GM23338 (cell line): ENCODE results near the gene SEL1L2. TPM values are rescaled to one million over a fixed set of nuclear protein-coding genes. Genes with fewer than 3 reads are reported as not detected.

Experiments
- ATAC-seq: fragments of 200-7000 bp; cut with Tn5 transposase; 3 replicates; pipeline ENCODE4 v1.9.1; 2020
- DNase-seq: peaks from one replicate; pipeline ENCODE4 v3.0.0-alpha.2; 2015; ENCODE audit warnings: low spot score
- H2AFZ ChIP-seq: fragments of 200-600 bp; sonication (generic); 2 replicates; pipeline ENCODE4 v1.8.0; 2016; ENCODE audit warnings: antibody characterized with exemption, mild to moderate bottlenecking, moderate library complexity
- H3F3A ChIP-seq: fragments of 200-600 bp; sonication (generic); replicated peaks from 2 replicates; pipeline ENCODE4 v1.8.0; 2017; ENCODE audit warnings: antibody characterized with exemption, mixed run types, low read depth
- H3K27ac ChIP-seq: fragments of 200-600 bp; sonication (generic); 2 replicates; pipeline ENCODE4 v1.6.1; 2016; ENCODE audit warnings: low read depth
- H3K27me3 ChIP-seq: fragments of 200-600 bp; sonication (generic); 2 replicates; pipeline ENCODE4 v1.8.0; 2016; ENCODE audit warnings: mild to moderate bottlenecking, mixed run types, moderate library complexity; ENCODE audit not compliant: insufficient read depth
- H3K36me3 ChIP-seq: fragments of 200-600 bp; sonication (generic); 2 replicates; pipeline ENCODE4 v1.8.0; 2016; ENCODE audit warnings: mild to moderate bottlenecking; ENCODE audit not compliant: insufficient read depth
- H3K4me1 ChIP-seq: fragments of 200-600 bp; sonication (generic); 2 replicates; pipeline ENCODE4 v1.8.0; 2016; ENCODE audit warnings: mild to moderate bottlenecking, moderate library complexity; ENCODE audit not compliant: insufficient read depth
- H3K4me2 ChIP-seq: fragments of 200-600 bp; sonication (generic); 2 replicates; pipeline ENCODE4 v1.7.1; 2017; ENCODE audit warnings: mixed run types
- H3K4me3 ChIP-seq: fragments of 200-600 bp; sonication (generic); 2 replicates; pipeline ENCODE4 v1.6.1; 2016; ENCODE audit warnings: mixed run types
- H3K79me2 ChIP-seq: fragments of 200-600 bp; sonication (generic); replicated peaks from 2 replicates; pipeline ENCODE4 v1.8.0; 2017; ENCODE audit warnings: mild to moderate bottlenecking; ENCODE audit not compliant: insufficient read depth
- H3K9me2 ChIP-seq: fragments of 200-600 bp; sonication (generic); 2 replicates; pipeline ENCODE4 v1.8.0; 2017; ENCODE audit not compliant: insufficient read depth
- H4K20me1 ChIP-seq: fragments of 200-600 bp; sonication (generic); replicated peaks from 2 replicates; pipeline ENCODE4 v1.8.0; 2017; ENCODE audit warnings: mild to moderate bottlenecking; ENCODE audit not compliant: insufficient read depth
- H3K27ac Mint-ChIP-seq: 2 replicates; pipeline ENCODE4 v1.8.0; 2020; ENCODE audit warnings: inconsistent platforms, mild to moderate bottlenecking, moderate library complexity, mixed read lengths
- H3K27me3 Mint-ChIP-seq: 3 replicates; pipeline ENCODE4 v1.8.0; 2022; ENCODE audit warnings: low read depth, mild to moderate bottlenecking, moderate library complexity, mixed read lengths, inconsistent platforms; ENCODE audit not compliant: insufficient read depth, poor library complexity
- H3K36me3 Mint-ChIP-seq: 3 replicates; pipeline ENCODE4 v1.8.0; 2021; ENCODE audit warnings: low read depth, mild to moderate bottlenecking, inconsistent platforms, moderate library complexity, mixed read lengths
- H3K4me1 Mint-ChIP-seq: 3 replicates; pipeline ENCODE4 v1.8.0; 2020; ENCODE audit warnings: mild to moderate bottlenecking, inconsistent platforms, mixed read lengths
- H3K4me3 Mint-ChIP-seq: 3 replicates; pipeline ENCODE4 v1.8.0; 2021; ENCODE audit warnings: moderate library complexity, mild to moderate bottlenecking, inconsistent platforms, mixed read lengths
- H3K9me3 Mint-ChIP-seq: 3 replicates; pipeline ENCODE4 v1.8.0; 2020; ENCODE audit warnings: moderate library complexity, mild to moderate bottlenecking, inconsistent platforms, mixed read lengths
- CREB1 ChIP-seq: fragments of 250-450 bp; sonication (Bioruptor Pico); IDR thresholded peaks from 2 replicates; pipeline ENCODE4 v1.5.0; 2020; ENCODE audit warnings: low read depth, mild to moderate bottlenecking, moderate library complexity
- EZH2 ChIP-seq: fragments of 200-600 bp; sonication (generic); IDR thresholded peaks from one replicate; pipeline ENCODE4 v1.8.0; 2017; ENCODE audit warnings: antibody characterized with exemption, mild to moderate bottlenecking, low read depth; ENCODE audit not compliant: unreplicated experiment
- EZH2phosphoT487 ChIP-seq: fragments of 200-600 bp; sonication (generic); IDR thresholded peaks from one replicate; pipeline ENCODE4 v1.8.1; 2018; ENCODE audit warnings: antibody characterized with exemption; ENCODE audit not compliant: unreplicated experiment
- JUNB ChIP-seq: IDR thresholded peaks from one replicate; pipeline ENCODE4 v1.6.1; 2016; ENCODE audit warnings: antibody characterized with exemption; ENCODE audit not compliant: unreplicated experiment
- NANOG ChIP-seq: IDR thresholded peaks from 2 replicates; pipeline ENCODE4 v1.6.1; 2016; ENCODE audit warnings: antibody characterized with exemption, borderline replicate concordance
- POLR2AphosphoS5 ChIP-seq: IDR thresholded peaks from 2 replicates; pipeline ENCODE4 v1.6.1; 2016; ENCODE audit warnings: antibody characterized with exemption, low read depth
- STAT1 ChIP-seq: IDR thresholded peaks from one replicate; pipeline ENCODE4 v1.6.1; 2016; ENCODE audit warnings: antibody characterized with exemption; ENCODE audit not compliant: unreplicated experiment
- polyA plus RNA-seq: library from polyadenylated mRNA; unstranded; fragments of >200 nt; fragmentation: Nextera tagmentation; extraction: Ambion mirVana; gene quantifications from 2 replicates; pipeline ENCODE4 v1.2.1, GENCODE V29; 2016
- total RNA-seq: library from RNA; depleted of rRNA; stranded (reverse); fragments of >200 nt; shearing (Covaris generic); gene quantifications from 2 replicates; pipeline ENCODE4 v1.2.3, GENCODE V29; 2014
- TF ChIP-seq, protein P1 (sequence below): fragments of 250-450 bp; sonication (Bioruptor Pico); IDR thresholded peaks from 2 replicates; pipeline ENCODE4 v1.5.0; 2020; ENCODE audit warnings: mild to moderate bottlenecking, moderate library complexity
- TF ChIP-seq, protein P2 (sequence below): IDR thresholded peaks from 2 replicates; pipeline ENCODE4 v1.6.1; 2016; ENCODE audit warnings: antibody characterized with exemption

SEL1L2 gene
- total and polyA plus RNA-seq, 2 experiments from 2014 or later: not detected

DNA sequence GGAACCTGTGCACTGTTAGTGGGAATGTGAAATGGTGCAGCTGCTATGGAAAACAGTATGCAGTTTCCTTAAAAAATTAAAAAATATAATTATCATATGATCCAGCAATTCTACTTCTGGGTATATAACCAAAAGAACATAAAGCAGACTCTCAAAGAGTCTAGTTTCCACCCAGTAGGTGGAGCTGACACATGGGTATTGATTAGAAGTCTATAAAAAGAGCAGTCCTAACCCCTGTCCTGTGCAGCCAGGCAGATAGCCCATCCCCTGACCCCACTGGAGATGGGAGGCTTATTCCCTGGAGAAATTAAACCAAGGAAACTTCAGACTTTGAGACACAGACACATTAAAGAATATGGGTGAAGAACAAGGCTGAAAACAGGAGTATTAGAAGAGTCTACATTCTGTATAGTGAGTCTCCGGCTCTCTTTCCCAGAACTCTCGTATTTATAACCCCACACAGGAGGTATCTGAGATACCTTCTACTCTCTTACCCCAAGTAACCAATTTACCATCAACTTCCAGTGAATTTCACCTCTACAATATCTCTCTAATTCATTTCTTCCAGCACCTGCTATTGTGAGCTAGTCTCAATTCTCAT, 92.3 kb downstream of the SEL1L2 start (continued):
- TF ChIP-seq, protein P1, sequence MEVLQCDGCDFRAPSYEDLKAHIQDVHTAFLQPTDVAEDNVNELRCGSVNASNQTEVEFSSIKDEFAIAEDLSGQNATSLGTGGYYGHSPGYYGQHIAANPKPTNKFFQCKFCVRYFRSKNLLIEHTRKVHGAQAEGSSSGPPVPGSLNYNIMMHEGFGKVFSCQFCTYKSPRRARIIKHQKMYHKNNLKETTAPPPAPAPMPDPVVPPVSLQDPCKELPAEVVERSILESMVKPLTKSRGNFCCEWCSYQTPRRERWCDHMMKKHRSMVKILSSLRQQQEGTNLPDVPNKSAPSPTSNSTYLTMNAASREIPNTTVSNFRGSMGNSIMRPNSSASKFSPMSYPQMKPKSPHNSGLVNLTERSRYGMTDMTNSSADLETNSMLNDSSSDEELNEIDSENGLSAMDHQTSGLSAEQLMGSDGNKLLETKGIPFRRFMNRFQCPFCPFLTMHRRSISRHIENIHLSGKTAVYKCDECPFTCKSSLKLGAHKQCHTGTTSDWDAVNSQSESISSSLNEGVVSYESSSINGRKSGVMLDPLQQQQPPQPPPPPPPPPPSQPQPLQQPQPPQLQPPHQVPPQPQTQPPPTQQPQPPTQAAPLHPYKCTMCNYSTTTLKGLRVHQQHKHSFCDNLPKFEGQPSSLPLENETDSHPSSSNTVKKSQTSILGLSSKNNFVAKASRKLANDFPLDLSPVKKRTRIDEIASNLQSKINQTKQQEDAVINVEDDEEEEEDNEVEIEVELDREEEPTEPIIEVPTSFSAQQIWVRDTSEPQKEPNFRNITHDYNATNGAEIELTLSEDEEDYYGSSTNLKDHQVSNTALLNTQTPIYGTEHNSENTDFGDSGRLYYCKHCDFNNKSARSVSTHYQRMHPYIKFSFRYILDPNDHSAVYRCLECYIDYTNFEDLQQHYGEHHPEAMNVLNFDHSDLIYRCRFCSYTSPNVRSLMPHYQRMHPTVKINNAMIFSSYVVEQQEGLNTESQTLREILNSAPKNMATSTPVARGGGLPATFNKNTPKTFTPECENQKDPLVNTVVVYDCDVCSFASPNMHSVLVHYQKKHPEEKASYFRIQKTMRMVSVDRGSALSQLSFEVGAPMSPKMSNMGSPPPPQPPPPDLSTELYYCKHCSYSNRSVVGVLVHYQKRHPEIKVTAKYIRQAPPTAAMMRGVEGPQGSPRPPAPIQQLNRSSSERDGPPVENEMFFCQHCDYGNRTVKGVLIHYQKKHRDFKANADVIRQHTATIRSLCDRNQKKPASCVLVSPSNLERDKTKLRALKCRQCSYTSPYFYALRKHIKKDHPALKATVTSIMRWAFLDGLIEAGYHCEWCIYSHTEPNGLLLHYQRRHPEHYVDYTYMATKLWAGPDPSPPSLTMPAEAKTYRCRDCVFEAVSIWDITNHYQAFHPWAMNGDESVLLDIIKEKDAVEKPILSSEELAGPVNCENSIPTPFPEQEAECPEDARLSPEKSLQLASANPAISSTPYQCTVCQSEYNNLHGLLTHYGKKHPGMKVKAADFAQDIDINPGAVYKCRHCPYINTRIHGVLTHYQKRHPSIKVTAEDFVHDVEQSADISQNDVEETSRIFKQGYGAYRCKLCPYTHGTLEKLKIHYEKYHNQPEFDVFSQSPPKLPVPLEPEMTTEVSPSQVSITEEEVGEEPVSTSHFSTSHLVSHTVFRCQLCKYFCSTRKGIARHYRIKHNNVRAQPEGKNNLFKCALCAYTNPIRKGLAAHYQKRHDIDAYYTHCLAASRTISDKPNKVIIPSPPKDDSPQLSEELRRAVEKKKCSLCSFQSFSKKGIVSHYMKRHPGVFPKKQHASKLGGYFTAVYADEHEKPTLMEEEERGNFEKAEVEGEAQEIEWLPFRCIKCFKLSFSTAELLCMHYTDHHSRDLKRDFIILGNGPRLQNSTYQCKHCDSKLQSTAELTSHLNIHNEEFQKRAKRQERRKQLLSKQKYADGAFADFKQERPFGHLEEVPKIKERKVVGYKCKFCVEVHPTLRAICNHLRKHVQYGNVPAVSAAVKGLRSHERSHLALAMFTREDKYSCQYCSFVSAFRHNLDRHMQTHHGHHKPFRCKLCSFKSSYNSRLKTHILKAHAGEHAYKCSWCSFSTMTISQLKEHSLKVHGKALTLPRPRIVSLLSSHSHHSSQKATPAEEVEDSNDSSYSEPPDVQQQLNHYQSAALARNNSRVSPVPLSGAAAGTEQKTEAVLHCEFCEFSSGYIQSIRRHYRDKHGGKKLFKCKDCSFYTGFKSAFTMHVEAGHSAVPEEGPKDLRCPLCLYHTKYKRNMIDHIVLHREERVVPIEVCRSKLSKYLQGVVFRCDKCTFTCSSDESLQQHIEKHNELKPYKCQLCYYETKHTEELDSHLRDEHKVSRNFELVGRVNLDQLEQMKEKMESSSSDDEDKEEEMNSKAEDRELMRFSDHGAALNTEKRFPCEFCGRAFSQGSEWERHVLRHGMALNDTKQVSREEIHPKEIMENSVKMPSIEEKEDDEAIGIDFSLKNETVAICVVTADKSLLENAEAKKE: no peak
- TF ChIP-seq CREB1 (CRISPR knock-in tag): no peak
- no peak for TF ChIP-seq JUNB

DNA sequence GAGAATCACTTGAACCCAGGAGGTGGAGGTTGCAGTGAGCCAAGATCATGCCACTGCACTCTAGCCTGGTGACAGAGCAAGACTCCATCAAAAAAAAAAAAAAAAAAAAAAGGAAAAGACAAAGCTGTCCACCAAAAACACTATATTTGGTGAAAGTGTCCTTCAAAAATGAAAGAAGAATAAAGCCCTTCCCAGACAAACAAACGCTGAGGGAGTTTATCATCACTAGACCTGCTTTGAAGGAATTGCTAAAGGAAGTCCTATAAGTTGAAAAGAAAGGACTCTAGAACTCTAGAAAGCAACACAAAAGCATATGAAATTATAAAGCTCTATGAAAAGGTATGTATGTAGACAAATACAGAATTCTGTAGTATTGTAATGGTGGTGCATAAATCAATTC, 98.8 kb downstream of the SEL1L2 start:
- DNase-seq (no peak), ATAC-seq (no peak)
- H3K36me3 ChIP-seq: no peaks in the 10 kb centered on the region
- Mint-ChIP-seq H3K27me3 (peaks cover 4% of the 10 kb centered on the region), H3K9me3 (peaks cover 24% of the 10 kb centered on the region), H3K4me3 (no peak overlapping the region), H3K36me3 (peaks cover 13% of the 10 kb centered on the region), H3K27ac (no peak overlapping the region), H3K4me1 (no peaks in the 10 kb centered on the region)
- H3K4me2 ChIP-seq: no peak overlapping the region
- H3K27ac ChIP-seq: no peak overlapping the region
- H3K9me2 ChIP-seq: no peaks in the 10 kb centered on the region
- no peak overlapping the region for H3K4me3 ChIP-seq
- H3K79me2 ChIP-seq: no peaks in the 10 kb centered on the region
- H2AFZ ChIP-seq: no peak overlapping the region
- H3K27me3 ChIP-seq: no peaks in the 10 kb centered on the region
- H3F3A ChIP-seq: no peaks in the 10 kb centered on the region
- no peaks in the 10 kb centered on the region for H3K4me1 ChIP-seq
- no peaks in the 10 kb centered on the region for H4K20me1 ChIP-seq
- TF ChIP-seq POLR2AphosphoS5: no peak
- TF ChIP-seq NANOG: no peak
- TF ChIP-seq EZH2phosphoT487: no peak
- TF ChIP-seq, protein P1: no peak
- TF ChIP-seq, protein P2, sequence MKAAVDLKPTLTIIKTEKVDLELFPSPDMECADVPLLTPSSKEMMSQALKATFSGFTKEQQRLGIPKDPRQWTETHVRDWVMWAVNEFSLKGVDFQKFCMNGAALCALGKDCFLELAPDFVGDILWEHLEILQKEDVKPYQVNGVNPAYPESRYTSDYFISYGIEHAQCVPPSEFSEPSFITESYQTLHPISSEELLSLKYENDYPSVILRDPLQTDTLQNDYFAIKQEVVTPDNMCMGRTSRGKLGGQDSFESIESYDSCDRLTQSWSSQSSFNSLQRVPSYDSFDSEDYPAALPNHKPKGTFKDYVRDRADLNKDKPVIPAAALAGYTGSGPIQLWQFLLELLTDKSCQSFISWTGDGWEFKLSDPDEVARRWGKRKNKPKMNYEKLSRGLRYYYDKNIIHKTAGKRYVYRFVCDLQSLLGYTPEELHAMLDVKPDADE: no peak
- no peak for TF ChIP-seq STAT1
- TF ChIP-seq EZH2: no peak
- TF ChIP-seq CREB1 (CRISPR knock-in tag): no peak
- no peak for TF ChIP-seq JUNB
